ENCODE measurements around the gene SYK. TPM values are rescaled to one million over a fixed set of nuclear protein-coding genes. Genes with fewer than 3 reads are reported as not detected.

Gene SYK
- total RNA-seq, 4 donors from 2014 or later, result 6.7 to 22.2 (median 9.0) TPM

DNA sequence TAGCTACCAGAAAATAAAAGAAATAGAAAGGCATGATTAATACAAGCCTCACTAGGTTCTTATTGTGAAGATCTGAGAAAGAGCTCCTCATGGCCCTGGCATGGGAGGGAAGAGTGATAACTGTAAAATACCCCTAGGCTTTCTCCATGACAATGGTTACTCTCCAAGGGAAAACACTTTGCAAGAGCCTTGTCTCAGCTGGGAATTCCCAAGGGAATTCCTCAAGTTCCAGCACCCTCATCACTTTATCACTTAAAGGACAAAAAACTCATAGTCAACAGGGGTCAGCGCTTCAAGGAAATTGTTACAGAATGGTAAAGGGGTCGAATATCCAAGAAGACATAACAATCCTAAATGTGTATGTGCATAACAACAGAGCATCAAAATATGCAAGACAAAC lies 21.2 kb downstream of the SYK start:
- Histone ChIP-seq H3K36me3 (no peaks in the 10 kb centered on the region), H3K27me3 (no peaks in the 10 kb centered on the region), H3K4me3 (no peak overlapping the region), H3K27ac (no peak overlapping the region), H3K9me3 (no peaks in the 10 kb centered on the region), H3K4me1 (no peaks in the 10 kb centered on the region)
- DNase-seq, result no peak
- intact Hi-C loops (cut with DNase I; ENCODE audit: low total_unique reads), result no loop called here
- TF ChIP-seq, protein P1, sequence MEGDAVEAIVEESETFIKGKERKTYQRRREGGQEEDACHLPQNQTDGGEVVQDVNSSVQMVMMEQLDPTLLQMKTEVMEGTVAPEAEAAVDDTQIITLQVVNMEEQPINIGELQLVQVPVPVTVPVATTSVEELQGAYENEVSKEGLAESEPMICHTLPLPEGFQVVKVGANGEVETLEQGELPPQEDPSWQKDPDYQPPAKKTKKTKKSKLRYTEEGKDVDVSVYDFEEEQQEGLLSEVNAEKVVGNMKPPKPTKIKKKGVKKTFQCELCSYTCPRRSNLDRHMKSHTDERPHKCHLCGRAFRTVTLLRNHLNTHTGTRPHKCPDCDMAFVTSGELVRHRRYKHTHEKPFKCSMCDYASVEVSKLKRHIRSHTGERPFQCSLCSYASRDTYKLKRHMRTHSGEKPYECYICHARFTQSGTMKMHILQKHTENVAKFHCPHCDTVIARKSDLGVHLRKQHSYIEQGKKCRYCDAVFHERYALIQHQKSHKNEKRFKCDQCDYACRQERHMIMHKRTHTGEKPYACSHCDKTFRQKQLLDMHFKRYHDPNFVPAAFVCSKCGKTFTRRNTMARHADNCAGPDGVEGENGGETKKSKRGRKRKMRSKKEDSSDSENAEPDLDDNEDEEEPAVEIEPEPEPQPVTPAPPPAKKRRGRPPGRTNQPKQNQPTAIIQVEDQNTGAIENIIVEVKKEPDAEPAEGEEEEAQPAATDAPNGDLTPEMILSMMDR (IDR thresholded peaks at IDR 0.05), result no peak
- no peak for TF ChIP-seq POLR2A (IDR thresholded peaks at IDR 0.05)

DNA sequence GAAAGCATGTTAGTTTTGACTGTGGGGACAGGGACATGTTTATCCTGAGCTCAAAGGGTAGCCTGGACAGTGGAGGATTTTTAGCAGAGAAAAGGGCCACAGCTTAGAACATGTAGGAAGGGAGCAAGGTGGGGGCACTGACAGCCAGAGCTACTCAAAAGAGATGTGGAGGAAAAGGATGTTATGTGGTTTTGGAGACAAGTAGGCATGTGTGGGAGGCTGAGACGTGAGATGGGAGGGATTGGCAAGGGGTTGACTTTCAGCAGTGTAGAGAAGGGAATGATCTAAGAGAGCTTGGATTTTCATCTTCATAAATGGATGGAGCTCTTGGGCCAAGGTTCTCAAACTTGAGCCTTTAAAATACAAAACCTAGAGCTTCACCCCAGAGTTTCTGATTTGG lies 24.0 kb downstream of the SYK start:
- Histone ChIP-seq H3K9me3 (no peaks in the 10 kb centered on the region), H3K27ac (no peak overlapping the region), H3K4me1 (no peaks in the 10 kb centered on the region), H3K4me3 (no peak overlapping the region), H3K27me3 (no peaks in the 10 kb centered on the region), H3K36me3 (no peaks in the 10 kb centered on the region)
- DNase-seq, result no peak
- intact Hi-C loops (cut with DNase I; ENCODE audit: low total_unique reads), result no loop called here
- TF ChIP-seq, protein P1 (IDR thresholded peaks at IDR 0.05), result no peak
- TF ChIP-seq POLR2A (IDR thresholded peaks at IDR 0.05), result no peak

DNA sequence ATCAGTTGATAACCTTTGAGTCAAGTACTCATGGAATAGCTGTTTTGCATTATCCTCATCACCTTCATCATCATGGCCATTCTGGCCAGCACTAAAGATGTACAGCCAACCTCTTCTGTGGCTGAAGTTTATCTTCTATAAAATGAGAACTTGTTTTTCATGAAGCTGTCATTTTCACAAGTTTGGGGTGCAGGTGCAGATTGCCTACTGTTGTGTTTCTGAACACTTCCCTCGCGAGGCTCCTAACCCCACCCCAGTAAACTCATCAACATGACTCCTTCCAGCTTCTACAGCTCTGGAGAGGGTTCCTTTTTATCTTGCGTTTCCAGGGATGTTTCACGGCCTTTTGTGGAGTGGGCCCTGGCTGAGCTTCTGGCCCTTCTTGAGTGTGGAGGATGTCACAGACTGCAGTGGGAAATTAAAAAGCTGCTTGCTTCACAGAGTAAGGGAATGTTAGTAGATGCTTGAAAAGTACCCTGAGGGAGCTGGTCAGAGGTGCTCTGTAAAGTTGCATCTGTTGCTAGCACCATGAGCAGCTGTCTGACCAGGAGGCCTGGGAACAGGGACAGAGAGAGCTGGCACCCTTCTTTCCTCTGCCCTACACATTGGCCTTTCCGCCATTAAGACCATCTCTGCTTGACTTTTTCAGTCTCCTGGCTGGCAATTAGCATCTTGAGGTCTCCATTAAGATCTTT lies 24.9 kb downstream of the SYK start:
- TF ChIP-seq, protein P1 (IDR thresholded peaks at IDR 0.05), result no peak
- TF ChIP-seq POLR2A (IDR thresholded peaks at IDR 0.05), result no peak
- no peak overlapping the region for H3K4me3 ChIP-seq
- no peaks in the 10 kb centered on the region for H3K4me1 ChIP-seq
- intact Hi-C loops (cut with DNase I; ENCODE audit: low total_unique reads), result no loop called here
- H3K27ac ChIP-seq, result no peak overlapping the region
- H3K9me3 ChIP-seq, result no peaks in the 10 kb centered on the region
- no peaks in the 10 kb centered on the region for H3K27me3 ChIP-seq
- DNase-seq, result no peak
- H3K36me3 ChIP-seq, result no peaks in the 10 kb centered on the region

DNA sequence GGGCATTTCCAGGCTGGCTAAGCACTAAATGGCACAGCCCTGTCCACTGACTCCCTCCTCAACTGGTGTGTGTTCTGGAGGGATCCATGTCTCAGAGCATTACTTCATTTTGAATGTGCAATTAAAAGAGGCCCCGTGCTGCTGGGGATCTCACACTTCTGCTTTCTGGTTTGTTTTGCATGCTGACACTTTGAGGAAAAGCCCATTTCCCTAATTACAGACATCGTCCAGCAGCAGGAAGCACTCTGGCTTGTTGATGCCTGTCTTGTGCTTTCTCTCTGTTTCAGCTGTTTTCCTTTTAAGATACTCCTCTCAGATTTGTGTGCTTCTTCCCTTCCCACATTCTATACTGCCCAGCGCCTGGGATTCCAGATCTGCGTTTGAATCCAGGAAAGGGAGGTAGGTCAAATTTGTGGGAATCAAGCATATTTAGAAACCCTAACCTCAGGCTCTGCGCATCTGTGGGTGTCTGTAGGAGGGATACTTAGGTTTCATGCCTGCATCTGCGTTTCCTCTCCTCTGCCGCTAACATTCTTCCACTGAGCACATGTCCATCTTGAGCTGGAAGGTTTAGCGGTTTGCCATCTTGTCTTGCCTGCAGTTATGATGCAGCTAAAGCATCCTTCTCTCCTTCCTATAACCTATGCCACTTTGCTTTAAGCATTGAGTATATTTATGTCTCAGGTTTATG lies 25.7 kb downstream of the SYK start:
- Histone ChIP-seq H3K4me3 (no peak overlapping the region), H3K36me3 (no peaks in the 10 kb centered on the region), H3K27ac (no peak overlapping the region), H3K9me3 (no peaks in the 10 kb centered on the region), H3K27me3 (no peaks in the 10 kb centered on the region), H3K4me1 (no peaks in the 10 kb centered on the region)
- DNase-seq, result no peak
- TF ChIP-seq, protein P1 (IDR thresholded peaks at IDR 0.05), result no peak
- no peak for TF ChIP-seq POLR2A (IDR thresholded peaks at IDR 0.05)
- intact Hi-C loops (cut with DNase I; ENCODE audit: low total_unique reads), result no loop called here

DNA sequence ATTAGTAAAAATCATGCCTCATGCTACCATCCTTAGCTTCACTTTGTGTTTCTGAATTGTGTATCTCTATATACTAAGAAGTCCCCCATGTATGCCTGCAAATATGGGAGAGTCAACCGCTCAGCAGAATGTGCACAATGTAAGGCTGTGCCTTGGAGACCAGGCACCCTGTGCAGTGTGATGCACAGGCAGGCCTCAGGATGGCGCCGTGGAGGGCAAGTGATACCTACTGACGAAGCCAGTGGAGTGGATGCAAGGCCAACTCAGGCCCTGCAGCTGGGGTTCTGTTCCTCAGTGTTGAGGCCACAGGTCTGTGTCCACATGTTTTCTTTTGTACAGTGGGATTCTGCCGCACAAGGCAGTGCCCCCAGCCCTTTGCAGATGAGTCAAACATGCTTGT lies 28.4 kb downstream of the SYK start:
- Histone ChIP-seq H3K4me1 (no peaks in the 10 kb centered on the region), H3K36me3 (no peaks in the 10 kb centered on the region), H3K9me3 (no peaks in the 10 kb centered on the region), H3K4me3 (no peak overlapping the region), H3K27me3 (no peaks in the 10 kb centered on the region), H3K27ac (no peak overlapping the region)
- DNase-seq, result no peak
- intact Hi-C loops (cut with DNase I; ENCODE audit: low total_unique reads), result no loop called here
- TF ChIP-seq POLR2A (IDR thresholded peaks at IDR 0.05), result no peak
- TF ChIP-seq, protein P1 (IDR thresholded peaks at IDR 0.05), result no peak
